NB4 (cell line): ENCODE data around the gene SLC2A4RG.

Experiments used
- POLR2A ChIP-seq: IDR thresholded peaks from 2 replicates; pipeline ENCODE4 v1.6.1; 2011; ENCODE audit warnings: mild to moderate bottlenecking; ENCODE audit not compliant: insufficient read length; ENCODE audit errors: extremely low read depth
- TF ChIP-seq, protein P1 (sequence below): IDR thresholded peaks from one replicate; pipeline ENCODE4 v1.5.1; 2012; ENCODE audit warnings: low read depth, low read length
- TF ChIP-seq, protein P2 (sequence below): IDR thresholded peaks from 2 replicates; pipeline ENCODE4 v1.6.1; 2011; ENCODE audit warnings: low read depth, low read length

DNA sequence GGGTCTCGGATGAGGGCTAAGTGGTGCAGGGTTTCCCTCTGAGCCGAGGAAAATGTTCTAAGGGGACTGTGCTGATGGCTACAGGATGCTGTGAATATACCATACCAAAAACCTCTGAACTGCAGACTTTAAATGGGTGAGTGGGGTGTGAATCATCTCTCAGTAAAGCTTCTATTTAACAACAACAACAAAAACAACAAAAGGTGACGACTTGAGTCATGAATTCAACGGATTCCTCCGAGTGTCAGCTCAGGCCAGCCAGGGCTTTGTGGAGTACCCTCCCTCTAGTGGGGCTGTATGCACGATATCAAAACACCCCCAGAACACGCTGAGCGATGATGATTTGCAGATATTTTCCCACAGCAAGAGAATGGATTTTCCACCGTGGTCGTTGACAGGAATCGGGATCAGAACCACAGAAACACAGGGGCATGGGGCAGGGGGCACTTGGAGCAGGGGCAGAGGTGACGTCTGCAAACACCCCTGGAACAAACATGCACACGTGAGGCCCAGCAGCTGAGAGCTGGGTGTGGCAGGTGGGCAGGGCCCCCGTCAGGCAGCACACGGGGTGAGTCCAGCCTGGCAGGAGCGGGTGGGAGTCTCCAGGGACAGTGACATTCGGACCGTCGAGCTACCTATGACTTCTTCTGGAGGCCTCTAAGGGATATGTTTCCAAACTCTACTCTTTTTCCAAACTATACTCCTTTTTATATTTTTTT lies 38.6 kb downstream of the SLC2A4RG start:
- TF ChIP-seq, protein P1, sequence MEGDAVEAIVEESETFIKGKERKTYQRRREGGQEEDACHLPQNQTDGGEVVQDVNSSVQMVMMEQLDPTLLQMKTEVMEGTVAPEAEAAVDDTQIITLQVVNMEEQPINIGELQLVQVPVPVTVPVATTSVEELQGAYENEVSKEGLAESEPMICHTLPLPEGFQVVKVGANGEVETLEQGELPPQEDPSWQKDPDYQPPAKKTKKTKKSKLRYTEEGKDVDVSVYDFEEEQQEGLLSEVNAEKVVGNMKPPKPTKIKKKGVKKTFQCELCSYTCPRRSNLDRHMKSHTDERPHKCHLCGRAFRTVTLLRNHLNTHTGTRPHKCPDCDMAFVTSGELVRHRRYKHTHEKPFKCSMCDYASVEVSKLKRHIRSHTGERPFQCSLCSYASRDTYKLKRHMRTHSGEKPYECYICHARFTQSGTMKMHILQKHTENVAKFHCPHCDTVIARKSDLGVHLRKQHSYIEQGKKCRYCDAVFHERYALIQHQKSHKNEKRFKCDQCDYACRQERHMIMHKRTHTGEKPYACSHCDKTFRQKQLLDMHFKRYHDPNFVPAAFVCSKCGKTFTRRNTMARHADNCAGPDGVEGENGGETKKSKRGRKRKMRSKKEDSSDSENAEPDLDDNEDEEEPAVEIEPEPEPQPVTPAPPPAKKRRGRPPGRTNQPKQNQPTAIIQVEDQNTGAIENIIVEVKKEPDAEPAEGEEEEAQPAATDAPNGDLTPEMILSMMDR, result no peak
- TF ChIP-seq POLR2A, result no peak
- TF ChIP-seq, protein P2, sequence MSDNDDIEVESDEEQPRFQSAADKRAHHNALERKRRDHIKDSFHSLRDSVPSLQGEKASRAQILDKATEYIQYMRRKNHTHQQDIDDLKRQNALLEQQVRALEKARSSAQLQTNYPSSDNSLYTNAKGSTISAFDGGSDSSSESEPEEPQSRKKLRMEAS, result no peak
